ENCODE data around the gene PTPRN2.

- TF ChIP-seq CTCF (IDR thresholded peaks at IDR 0.05): no peak
- no peak for TF ChIP-seq POLR2A (IDR thresholded peaks at IDR 0.05)
Measured at GRCh38 chr7:158008267-158008666, 579.4 kb downstream of the PTPRN2 start.
